ENCODE data around the gene CYP2B6. TPM values are rescaled to one million over a fixed set of nuclear protein-coding genes. Genes with fewer than 3 reads are reported as not detected.
"Not testable (repeated sequence)": the region's sequence is repeated elsewhere in the genome, so short reads cannot be mapped to it uniquely, and the experiment has no call there.

The CYP2B6 gene
- total and polyA plus RNA-seq, 2 experiments from 2014 or later, result 3.9 to 8.4 TPM

GRCh38 chr19:41031916-41032315 lies 40.8 kb downstream of the CYP2B6 start (continued):
- TF ChIP-seq CTCF (conservative IDR thresholded peaks at IDR 0.05; ENCODE audit: low read depth in 2 of 2), result no peak
- no peak for TF ChIP-seq STAT1 (IDR thresholded peaks at IDR 0.05; ENCODE audit: unreplicated experiment)

- H3K79me2 ChIP-seq (replicated peaks; ENCODE audit: insufficient read depth); H3K4me3 ChIP-seq; H4K20me1 ChIP-seq (replicated peaks; ENCODE audit: insufficient read depth); H3K27me3 Mint-ChIP-seq (ENCODE audit: insufficient read depth, low read depth, poor library complexity); H3K36me3 ChIP-seq (ENCODE audit: insufficient read depth); ATAC-seq; H3K27me3 ChIP-seq (ENCODE audit: insufficient read depth); H3K4me1 Mint-ChIP-seq; H3K36me3 Mint-ChIP-seq (ENCODE audit: low read depth); H2AFZ ChIP-seq; H3K27ac ChIP-seq (ENCODE audit: low read depth); H3K4me1 ChIP-seq (ENCODE audit: insufficient read depth); H3K4me2 ChIP-seq; H3K4me3 Mint-ChIP-seq; H3K9me2 ChIP-seq (ENCODE audit: insufficient read depth); H3K27ac Mint-ChIP-seq; H3F3A ChIP-seq (replicated peaks; ENCODE audit: low read depth): not testable (repeated sequence)
- DNase-seq (ENCODE audit: low spot score), result peak; percentile 32
- peaks cover 17% of the 10 kb centered on the region for H3K9me3 Mint-ChIP-seq
Observed at GRCh38 chr19:41033324-41033723, 42.2 kb downstream of the CYP2B6 start.

- H3K4me1 ChIP-seq (ENCODE audit: insufficient read depth), result no peaks in the 10 kb centered on the region
- H3K4me3 ChIP-seq, result no peak overlapping the region
- H3K9me3 Mint-ChIP-seq, result peaks cover 14% of the 10 kb centered on the region
- H3K4me1 Mint-ChIP-seq, result no peaks in the 10 kb centered on the region
- H4K20me1 ChIP-seq (replicated peaks; ENCODE audit: insufficient read depth), result no peaks in the 10 kb centered on the region
- no peak for ATAC-seq
- H3K27ac ChIP-seq (ENCODE audit: low read depth), result no peak overlapping the region
- peaks cover 4% of the 10 kb centered on the region; the same call in 1 of the 3 replicates for H3K36me3 Mint-ChIP-seq (ENCODE audit: low read depth)
- H3K36me3 ChIP-seq (ENCODE audit: insufficient read depth), result peaks cover 4% of the 10 kb centered on the region
- no peak overlapping the region for H3K4me3 Mint-ChIP-seq
- no peak overlapping the region for H3K4me2 ChIP-seq
- H3K9me2 ChIP-seq (ENCODE audit: insufficient read depth), result no peaks in the 10 kb centered on the region
- peaks cover 5% of the 10 kb centered on the region for H3K27me3 Mint-ChIP-seq (ENCODE audit: insufficient read depth, low read depth, poor library complexity)
- no peak overlapping the region for H3K27ac Mint-ChIP-seq
- no peak overlapping the region for H2AFZ ChIP-seq
- no peaks in the 10 kb centered on the region for H3K79me2 ChIP-seq (replicated peaks; ENCODE audit: insufficient read depth)
- no peaks in the 10 kb centered on the region for H3F3A ChIP-seq (replicated peaks; ENCODE audit: low read depth)
- H3K27me3 ChIP-seq (ENCODE audit: insufficient read depth), result no peaks in the 10 kb centered on the region
- DNase-seq (ENCODE audit: low spot score), result no peak
- no peak for TF ChIP-seq ZNF331 (CRISPR knock-in tag; IDR thresholded peaks at IDR 0.05; ENCODE audit: low read depth)
- TF ChIP-seq NANOG (IDR thresholded peaks at IDR 0.05; ENCODE audit: borderline replicate concordance), result no peak
- TF ChIP-seq CTCF (conservative IDR thresholded peaks at IDR 0.05; ENCODE audit: low read depth in 2 of 2), result no peak
- no peak for TF ChIP-seq STAT1 (IDR thresholded peaks at IDR 0.05; ENCODE audit: unreplicated experiment)
- TF ChIP-seq ZNF462 (CRISPR knock-in tag; IDR thresholded peaks at IDR 0.05), result no peak
- no peak for TF ChIP-seq JUNB (IDR thresholded peaks at IDR 0.05; ENCODE audit: unreplicated experiment)
- no peak for TF ChIP-seq CREB1 (CRISPR knock-in tag; IDR thresholded peaks at IDR 0.05; ENCODE audit: low read depth)
- TF ChIP-seq ZNF114 (CRISPR knock-in tag; IDR thresholded peaks at IDR 0.05), result no peak
- no peak for TF ChIP-seq POLR2AphosphoS5 (IDR thresholded peaks at IDR 0.05; ENCODE audit: low read depth)
Observed at GRCh38 chr19:41039806-41040205, 48.7 kb downstream of the CYP2B6 start.
